Colonic mucosa (tissue), 4 donors: ENCODE measurements around the gene TM9SF3. TPM values are rescaled to one million over a fixed set of nuclear protein-coding genes. Genes with fewer than 3 reads are reported as not detected.
A peak's percentile ranks its signal among the peaks of the same experiment; 100 is the strongest.

Source experiments
- DNase-seq: peaks from one replicate; pipeline ENCODE4 v3.0.0-alpha.2; 2020
- H3K27ac ChIP-seq: fragments of 200-600 bp; one replicate; pipeline ENCODE4 v1.8.0; 2021
- H3K27me3 ChIP-seq: fragments of 200-600 bp; one replicate; pipeline ENCODE4 v1.8.0; 2021
- H3K36me3 ChIP-seq: fragments of 200-600 bp; one replicate; pipeline ENCODE4 v1.8.0; 2021
- H3K4me1 ChIP-seq: fragments of 200-600 bp; one replicate; pipeline ENCODE4 v1.8.0; 2021; ENCODE audit warnings: mild to moderate bottlenecking
- H3K4me3 ChIP-seq: fragments of 200-600 bp; one replicate; pipeline ENCODE4 v1.8.0; 2021
- H3K9ac ChIP-seq, 2 donors: one replicate each; pipeline ENCODE4 v1.7.0; 2013; ENCODE audit warnings: control low read depth in 2 of 2, low read depth in 2 of 2, low read length in 2 of 2
- H3K9me3 ChIP-seq: fragments of 200-600 bp; one replicate; pipeline ENCODE4 v1.8.0; 2021
- CTCF ChIP-seq: fragments of 200-600 bp; IDR thresholded peaks from one replicate; pipeline ENCODE4 v1.8.0; 2022; ENCODE audit warnings: antibody characterized with exemption, mild to moderate bottlenecking
- intact Hi-C: fragments of 100-400 bp; cut with DNase I; formaldehyde crosslinking; loops from one replicate; pipeline ENCODE4 v1.14.1; 2022
- total RNA-seq, 2 donors: library from RNA; stranded (reverse); fragmentation: NEBNext Ultra II Directional in 1 of 2; extraction: Animal tissue kit (Norgen Biotek cat#: 25700) in 1 of 2; gene quantifications; one replicate each; pipeline ENCODE4 v1.2.1, GENCODE V29; 2021
- donor health status: healthy.
- donor health status: DM: no; HTN: no; CAD: no.
- donor health status: DM: no; HTN: no; CAD: no.

Gene TM9SF3
- total RNA-seq = 100 to 1,000 TPM; 285 to 392 TPM

- DNase-seq = peak; percentile 93
- H3K27ac ChIP-seq = peak within 1 kb of the TSS; percentile 97
- no peak for TF ChIP-seq CTCF
- H3K27me3 ChIP-seq = no peaks in the 10 kb centered on the region
- intact Hi-C loops = no loop called here
- H3K4me1 ChIP-seq = peaks cover 10% of the 10 kb centered on the region
- H3K9me3 ChIP-seq = no peaks in the 10 kb centered on the region
- H3K4me3 ChIP-seq = peak within 1 kb of the TSS; percentile 90
- H3K9ac ChIP-seq = peak within 1 kb of the TSS; percentile 99
- H3K36me3 ChIP-seq = no peaks in the 10 kb centered on the region
Observed at GRCh38 chr10:96586419-96587263, at the start of gene TM9SF3. TM9SF3 (minus strand) TSS chr10:96587012; CDS start chr10:96586835, 177 bp downstream.

- Histone ChIP-seq H3K9ac (no peak overlapping the region), H3K4me1 (peaks cover 5% of the 10 kb centered on the region), H3K9me3 (no peaks in the 10 kb centered on the region), H3K27ac (no peak overlapping the region), H3K27me3 (no peaks in the 10 kb centered on the region), H3K36me3 (no peaks in the 10 kb centered on the region), H3K4me3 (no peak overlapping the region)
- no peak for DNase-seq
- no peak for TF ChIP-seq CTCF
- intact Hi-C loops = no loop called here
Observed at GRCh38 chr10:96636551-96636950, 49.7 kb upstream of the TM9SF3 start.

GRCh38 chr10:96632974-96633710 is 46.3 kb upstream of the TM9SF3 start:
- H3K36me3 ChIP-seq = no peaks in the 10 kb centered on the region
- H3K4me3 ChIP-seq = no peak overlapping the region
- no peak overlapping the region for H3K27ac ChIP-seq
- intact Hi-C loops = no loop called here
- H3K9ac ChIP-seq = no peak overlapping the region
- no peak for TF ChIP-seq CTCF
- H3K9me3 ChIP-seq = no peaks in the 10 kb centered on the region
- DNase-seq = no peak
- peaks cover 5% of the 10 kb centered on the region for H3K4me1 ChIP-seq
- H3K27me3 ChIP-seq = no peaks in the 10 kb centered on the region

- no peak for DNase-seq
- Histone ChIP-seq H3K9ac (no peak overlapping the region), H3K9me3 (no peaks in the 10 kb centered on the region), H3K27ac (no peak overlapping the region), H3K27me3 (no peaks in the 10 kb centered on the region), H3K4me1 (no peaks in the 10 kb centered on the region), H3K36me3 (no peaks in the 10 kb centered on the region), H3K4me3 (no peak overlapping the region)
- intact Hi-C loops = no loop called here
- no peak for TF ChIP-seq CTCF
Observed at GRCh38 chr10:96627292-96627691, 40.5 kb upstream of the TM9SF3 start.

GRCh38 chr10:96626795-96627194 is 40.0 kb upstream of the TM9SF3 start:
- Histone ChIP-seq H3K27me3 (no peaks in the 10 kb centered on the region), H3K4me3 (no peak overlapping the region), H3K9ac (no peak overlapping the region), H3K36me3 (no peaks in the 10 kb centered on the region), H3K9me3 (no peaks in the 10 kb centered on the region), H3K4me1 (no peaks in the 10 kb centered on the region), H3K27ac (no peak overlapping the region)
- no peak for TF ChIP-seq CTCF
- intact Hi-C loops = no loop called here
- no peak for DNase-seq
